ENCODE measurements around the gene S100A16.
A peak's percentile ranks its signal among the peaks of the same experiment; 100 is the strongest.

The S100A16 gene

DNA sequence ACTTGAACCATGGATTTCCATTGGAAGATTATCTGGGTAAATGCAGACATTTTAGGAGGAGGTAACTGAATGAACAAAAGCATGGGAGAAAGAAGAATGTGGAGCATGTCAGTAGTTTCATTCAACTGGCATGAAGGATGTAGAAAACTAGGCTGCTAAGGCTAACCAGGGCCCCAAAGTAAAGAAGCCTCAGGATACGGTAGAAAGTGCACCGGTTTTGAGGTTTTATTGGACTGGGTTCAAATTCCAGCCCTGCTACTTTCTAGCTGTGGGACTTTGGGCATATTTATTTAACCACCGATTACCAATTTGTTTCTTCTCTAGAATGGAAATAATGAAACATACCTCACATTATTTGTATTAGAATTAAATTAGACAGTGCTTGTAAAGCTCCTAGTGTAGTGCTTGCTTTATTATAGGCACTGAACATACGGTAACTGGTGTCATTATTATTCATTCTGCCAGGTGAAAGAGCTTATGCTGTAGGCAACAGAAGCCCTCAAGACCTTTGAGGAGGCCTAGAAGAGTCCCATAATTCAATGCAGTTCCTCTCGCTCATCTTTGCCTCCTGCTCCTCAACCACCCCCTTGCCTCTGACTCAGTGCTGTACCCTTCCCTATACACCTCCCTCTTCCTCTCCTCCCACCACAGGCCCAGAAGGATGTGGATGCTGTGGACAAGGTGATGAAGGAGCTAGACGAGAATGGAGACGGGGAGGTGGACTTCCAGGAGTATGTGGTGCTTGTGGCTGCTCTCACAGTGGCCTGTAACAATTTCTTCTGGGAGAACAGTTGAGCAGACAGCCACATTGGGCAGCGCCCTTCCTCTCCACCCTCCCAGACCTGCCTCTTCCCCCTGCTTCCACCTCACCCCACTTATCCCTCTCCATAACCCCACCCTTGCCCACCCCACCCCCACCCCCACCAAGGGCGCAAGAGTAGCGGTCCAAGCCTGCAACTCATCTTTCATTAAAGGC is 18.4 kb upstream of the S100A16 start:
- H3K4me3 ChIP-seq (ENCODE audit: low read length), result no peak overlapping the region
- TF ChIP-seq CTCF (IDR thresholded peaks at IDR 0.05; ENCODE audit: insufficient read depth, low read depth, low read length, missing control alignments), result no peak
- DNase-seq (ENCODE audit: low read depth), result no peak

DNA sequence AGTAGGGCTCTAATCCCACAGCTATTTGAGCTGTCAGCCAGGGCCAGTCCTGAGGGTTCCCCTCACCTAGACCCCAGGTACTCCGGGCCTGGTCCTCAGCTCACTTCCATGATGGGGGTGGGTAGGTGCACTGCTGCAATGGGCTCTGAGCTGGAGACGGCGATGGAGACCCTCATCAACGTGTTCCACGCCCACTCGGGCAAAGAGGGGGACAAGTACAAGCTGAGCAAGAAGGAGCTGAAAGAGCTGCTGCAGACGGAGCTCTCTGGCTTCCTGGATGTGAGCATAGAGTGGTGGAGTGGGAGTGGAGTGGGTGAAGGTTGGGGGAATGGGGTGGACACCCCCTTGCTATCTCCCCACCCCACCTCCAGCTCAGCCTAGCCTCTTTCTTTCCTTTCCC is 17.4 kb upstream of the S100A16 start:
- no peak for TF ChIP-seq CTCF (IDR thresholded peaks at IDR 0.05; ENCODE audit: insufficient read depth, low read depth, low read length, missing control alignments)
- no peak overlapping the region for H3K4me3 ChIP-seq (ENCODE audit: low read length)
- no peak for DNase-seq (ENCODE audit: low read depth)

GRCh38 chr1:153629971-153630370 is 17.0 kb upstream of the S100A16 start:
- no peak overlapping the region for H3K4me3 ChIP-seq (ENCODE audit: low read length)
- no peak for DNase-seq (ENCODE audit: low read depth)
- no peak for TF ChIP-seq CTCF (IDR thresholded peaks at IDR 0.05; ENCODE audit: insufficient read depth, low read depth, low read length, missing control alignments)

- no peak for DNase-seq (ENCODE audit: low read depth)
- H3K4me3 ChIP-seq (ENCODE audit: low read length), result no peak overlapping the region
- no peak for TF ChIP-seq CTCF (IDR thresholded peaks at IDR 0.05; ENCODE audit: insufficient read depth, low read depth, low read length, missing control alignments)
Observed at GRCh38 chr1:153629343-153629665, 16.4 kb upstream of the S100A16 start.

- no peak for DNase-seq (ENCODE audit: low read depth)
- H3K4me3 ChIP-seq (ENCODE audit: low read length), result no peak overlapping the region
- no peak for TF ChIP-seq CTCF (IDR thresholded peaks at IDR 0.05; ENCODE audit: insufficient read depth, low read depth, low read length, missing control alignments)
Observed at GRCh38 chr1:153628638-153629342, 15.9 kb upstream of the S100A16 start.

- TF ChIP-seq CTCF (IDR thresholded peaks at IDR 0.05; ENCODE audit: insufficient read depth, low read depth, low read length, missing control alignments), result no peak
- no peak for DNase-seq (ENCODE audit: low read depth)
- H3K4me3 ChIP-seq (ENCODE audit: low read length), result peak within 1 kb of the TSS; percentile 62
Observed at GRCh38 chr1:153627715-153628626, 15.0 kb upstream of the S100A16 start, which contains the start of gene S100A1. Gene S100A1 (plus strand): TSS chr1:153628434. CDS start chr1:153630522, 2,088 bp downstream.
